GM23338 (cell line): Measurements from ENCODE around the gene CERT1. TPM values are rescaled to one million over a fixed set of nuclear protein-coding genes. Genes with fewer than 3 reads are reported as not detected.

Source experiments
- ATAC-seq: fragments of 200-7000 bp; cut with Tn5 transposase; 3 replicates; pipeline ENCODE4 v1.9.1; 2020
- DNase-seq: peaks from one replicate; pipeline ENCODE4 v3.0.0-alpha.2; 2015; ENCODE audit warnings: low spot score
- H2AFZ ChIP-seq: fragments of 200-600 bp; sonication (generic); 2 replicates; pipeline ENCODE4 v1.8.0; 2016; ENCODE audit warnings: antibody characterized with exemption, mild to moderate bottlenecking, moderate library complexity
- H3F3A ChIP-seq: fragments of 200-600 bp; sonication (generic); replicated peaks from 2 replicates; pipeline ENCODE4 v1.8.0; 2017; ENCODE audit warnings: antibody characterized with exemption, mixed run types, low read depth
- H3K27ac ChIP-seq: fragments of 200-600 bp; sonication (generic); 2 replicates; pipeline ENCODE4 v1.6.1; 2016; ENCODE audit warnings: low read depth
- H3K27me3 ChIP-seq: fragments of 200-600 bp; sonication (generic); 2 replicates; pipeline ENCODE4 v1.8.0; 2016; ENCODE audit warnings: mild to moderate bottlenecking, mixed run types, moderate library complexity; ENCODE audit not compliant: insufficient read depth
- H3K36me3 ChIP-seq: fragments of 200-600 bp; sonication (generic); 2 replicates; pipeline ENCODE4 v1.8.0; 2016; ENCODE audit warnings: mild to moderate bottlenecking; ENCODE audit not compliant: insufficient read depth
- H3K4me1 ChIP-seq: fragments of 200-600 bp; sonication (generic); 2 replicates; pipeline ENCODE4 v1.8.0; 2016; ENCODE audit warnings: mild to moderate bottlenecking, moderate library complexity; ENCODE audit not compliant: insufficient read depth
- H3K4me2 ChIP-seq: fragments of 200-600 bp; sonication (generic); 2 replicates; pipeline ENCODE4 v1.7.1; 2017; ENCODE audit warnings: mixed run types
- H3K4me3 ChIP-seq: fragments of 200-600 bp; sonication (generic); 2 replicates; pipeline ENCODE4 v1.6.1; 2016; ENCODE audit warnings: mixed run types
- H3K79me2 ChIP-seq: fragments of 200-600 bp; sonication (generic); replicated peaks from 2 replicates; pipeline ENCODE4 v1.8.0; 2017; ENCODE audit warnings: mild to moderate bottlenecking; ENCODE audit not compliant: insufficient read depth
- H3K9me2 ChIP-seq: fragments of 200-600 bp; sonication (generic); 2 replicates; pipeline ENCODE4 v1.8.0; 2017; ENCODE audit not compliant: insufficient read depth
- H4K20me1 ChIP-seq: fragments of 200-600 bp; sonication (generic); replicated peaks from 2 replicates; pipeline ENCODE4 v1.8.0; 2017; ENCODE audit warnings: mild to moderate bottlenecking; ENCODE audit not compliant: insufficient read depth
- H3K27ac Mint-ChIP-seq: 2 replicates; pipeline ENCODE4 v1.8.0; 2020; ENCODE audit warnings: inconsistent platforms, mild to moderate bottlenecking, moderate library complexity, mixed read lengths
- H3K27me3 Mint-ChIP-seq: 3 replicates; pipeline ENCODE4 v1.8.0; 2022; ENCODE audit warnings: low read depth, mild to moderate bottlenecking, moderate library complexity, mixed read lengths, inconsistent platforms; ENCODE audit not compliant: insufficient read depth, poor library complexity
- H3K36me3 Mint-ChIP-seq: 3 replicates; pipeline ENCODE4 v1.8.0; 2021; ENCODE audit warnings: low read depth, mild to moderate bottlenecking, inconsistent platforms, moderate library complexity, mixed read lengths
- H3K4me1 Mint-ChIP-seq: 3 replicates; pipeline ENCODE4 v1.8.0; 2020; ENCODE audit warnings: mild to moderate bottlenecking, inconsistent platforms, mixed read lengths
- H3K4me3 Mint-ChIP-seq: 3 replicates; pipeline ENCODE4 v1.8.0; 2021; ENCODE audit warnings: moderate library complexity, mild to moderate bottlenecking, inconsistent platforms, mixed read lengths
- H3K9me3 Mint-ChIP-seq: 3 replicates; pipeline ENCODE4 v1.8.0; 2020; ENCODE audit warnings: moderate library complexity, mild to moderate bottlenecking, inconsistent platforms, mixed read lengths
- ETS1 ChIP-seq: IDR thresholded peaks from 2 replicates; pipeline ENCODE4 v1.6.1; 2016; ENCODE audit warnings: antibody characterized with exemption
- EZH2 ChIP-seq: fragments of 200-600 bp; sonication (generic); IDR thresholded peaks from one replicate; pipeline ENCODE4 v1.8.0; 2017; ENCODE audit warnings: antibody characterized with exemption, mild to moderate bottlenecking, low read depth; ENCODE audit not compliant: unreplicated experiment
- EZH2phosphoT487 ChIP-seq: fragments of 200-600 bp; sonication (generic); IDR thresholded peaks from one replicate; pipeline ENCODE4 v1.8.1; 2018; ENCODE audit warnings: antibody characterized with exemption; ENCODE audit not compliant: unreplicated experiment
- JUNB ChIP-seq: IDR thresholded peaks from one replicate; pipeline ENCODE4 v1.6.1; 2016; ENCODE audit warnings: antibody characterized with exemption; ENCODE audit not compliant: unreplicated experiment
- NANOG ChIP-seq: IDR thresholded peaks from 2 replicates; pipeline ENCODE4 v1.6.1; 2016; ENCODE audit warnings: antibody characterized with exemption, borderline replicate concordance
- POLR2AphosphoS5 ChIP-seq: IDR thresholded peaks from 2 replicates; pipeline ENCODE4 v1.6.1; 2016; ENCODE audit warnings: antibody characterized with exemption, low read depth
- REST ChIP-seq: IDR thresholded peaks from one replicate; pipeline ENCODE4 v1.6.1; 2018; ENCODE audit warnings: antibody characterized with exemption; ENCODE audit not compliant: unreplicated experiment
- STAT1 ChIP-seq: IDR thresholded peaks from one replicate; pipeline ENCODE4 v1.6.1; 2016; ENCODE audit warnings: antibody characterized with exemption; ENCODE audit not compliant: unreplicated experiment
- ZNF331 ChIP-seq: fragments of 250-450 bp; sonication (Bioruptor Pico); IDR thresholded peaks from 2 replicates; pipeline ENCODE4 v1.5.0; 2020; ENCODE audit warnings: low read depth, mild to moderate bottlenecking, moderate library complexity
- polyA plus RNA-seq: library from polyadenylated mRNA; unstranded; fragments of >200 nt; fragmentation: Nextera tagmentation; extraction: Ambion mirVana; gene quantifications from 2 replicates; pipeline ENCODE4 v1.2.1, GENCODE V29; 2016
- total RNA-seq: library from RNA; depleted of rRNA; stranded (reverse); fragments of >200 nt; shearing (Covaris generic); gene quantifications from 2 replicates; pipeline ENCODE4 v1.2.3, GENCODE V29; 2014

CERT1 gene
- total and polyA plus RNA-seq, 2 experiments from 2014 or later: 36.5 to 40.7 TPM

GRCh38 chr5:75366787-75367186, 144.6 kb downstream of the CERT1 start:
- Histone ChIP-seq H3K36me3 (peaks cover 3% of the 10 kb centered on the region; the same call in 1 of the 2 replicates), H3K79me2 (no peaks in the 10 kb centered on the region), H2AFZ (no peak overlapping the region), H3K4me3 (no peak overlapping the region), H3K27ac (no peak overlapping the region), H3F3A (peaks cover 8% of the 10 kb centered on the region; the same call in 1 of the 2 replicates), H4K20me1 (peaks cover 4% of the 10 kb centered on the region; the same call in 1 of the 2 replicates), H3K4me2 (no peak overlapping the region), H3K27me3 (no peaks in the 10 kb centered on the region), H3K4me1 (peaks cover 16% of the 10 kb centered on the region; the same call in 1 of the 2 replicates), H3K9me2 (no peaks in the 10 kb centered on the region)
- H3K4me1 Mint-ChIP-seq: peaks cover 29% of the 10 kb centered on the region
- H3K27ac Mint-ChIP-seq: 0 out of 2 replicates have a peak overlapping the region, but pooled peaks have one; percentile 64
- H3K9me3 Mint-ChIP-seq: no peaks in the 10 kb centered on the region; the same call in 2 of the 3 replicates
- peaks cover 2% of the 10 kb centered on the region for H3K27me3 Mint-ChIP-seq
- no peak for ATAC-seq
- no peak for TF ChIP-seq JUNB
- TF ChIP-seq ZNF331: no peak
- no peak for TF ChIP-seq STAT1
- TF ChIP-seq POLR2AphosphoS5: no peak
- TF ChIP-seq REST: no peak
- no peak for TF ChIP-seq ETS1
- TF ChIP-seq EZH2phosphoT487: no peak
- TF ChIP-seq NANOG: no peak
- no peak for TF ChIP-seq EZH2
- no peak overlapping the region for H3K4me3 Mint-ChIP-seq
- peaks cover 6% of the 10 kb centered on the region for H3K36me3 Mint-ChIP-seq
- DNase-seq: no peak

- DNase-seq: no peak
- H3K9me2 ChIP-seq: no peaks in the 10 kb centered on the region
- H3K36me3 Mint-ChIP-seq: peaks cover 11% of the 10 kb centered on the region
- no peak overlapping the region for H3K4me3 ChIP-seq
- H3K79me2 ChIP-seq: no peaks in the 10 kb centered on the region
- H3K4me1 Mint-ChIP-seq: peaks cover 31% of the 10 kb centered on the region
- no peak overlapping the region for H2AFZ ChIP-seq
- H3K4me3 Mint-ChIP-seq: no peak overlapping the region
- ATAC-seq: peak; percentile 11; the same call in 1 of the 3 replicates
- H3K9me3 Mint-ChIP-seq: no peaks in the 10 kb centered on the region; the same call in 2 of the 3 replicates
- peaks cover 8% of the 10 kb centered on the region; the same call in 1 of the 2 replicates for H3F3A ChIP-seq
- peaks cover 16% of the 10 kb centered on the region; the same call in 1 of the 2 replicates for H3K4me1 ChIP-seq
- peaks cover 10% of the 10 kb centered on the region for H3K36me3 ChIP-seq
- no peak overlapping the region for H3K4me2 ChIP-seq
- no peak overlapping the region for H3K27ac ChIP-seq
- peaks cover 2% of the 10 kb centered on the region for H3K27me3 Mint-ChIP-seq
- H3K27me3 ChIP-seq: no peaks in the 10 kb centered on the region
- no peak overlapping the region for H3K27ac Mint-ChIP-seq
- peaks cover 5% of the 10 kb centered on the region; the same call in 1 of the 2 replicates for H4K20me1 ChIP-seq
- TF ChIP-seq EZH2 (no peak), STAT1 (no peak), EZH2phosphoT487 (no peak), ZNF331 (no peak), JUNB (no peak), REST (no peak)
Observed at GRCh38 chr5:75365740-75366139, 145.7 kb downstream of the CERT1 start.
